NCI-H2171 treated with DMSO at 0.1 percent for 48 hours (cell line): ENCODE data around the gene TRABD2B.
A peak's percentile ranks its signal among the peaks of the same experiment; 100 is the strongest.

Experiments used
- DNase-seq: peaks from one replicate; lab custom pipeline; 2025; lab: John Stamatoyannopoulos, UW

The TRABD2B gene

GRCh38 chr1:47997289-47998200 lies at the start of gene TRABD2B:
Gene TRABD2B (minus strand): TSS chr1:47997385.
- DNase-seq: peak; percentile 54

GRCh38 chr1:48044311-48044710 lies 47.1 kb upstream of the TRABD2B start:
- no peak for DNase-seq

GRCh38 chr1:48043622-48044021 lies 46.4 kb upstream of the TRABD2B start:
- peak; percentile 40 for DNase-seq

- DNase-seq: no peak
These were observed 43.0 kb upstream of the TRABD2B start for GRCh38 chr1:48040154-48040553.

GRCh38 chr1:48039088-48040054 lies 42.2 kb upstream of the TRABD2B start:
- DNase-seq: peak; percentile 75

- DNase-seq: no peak
These were observed 41.1 kb upstream of the TRABD2B start for GRCh38 chr1:48038270-48038767.

GRCh38 chr1:48036710-48037355 lies 39.6 kb upstream of the TRABD2B start:
- DNase-seq: no peak

- no peak for DNase-seq
These were observed 38.4 kb upstream of the TRABD2B start for GRCh38 chr1:48035371-48036141.

- no peak for DNase-seq
These were observed 36.4 kb upstream of the TRABD2B start for GRCh38 chr1:48033495-48034045.

- DNase-seq: no peak
These were observed 34.5 kb upstream of the TRABD2B start for GRCh38 chr1:48031676-48032075.

GRCh38 chr1:48030696-48031365 lies 33.6 kb upstream of the TRABD2B start:
- DNase-seq: no peak

- DNase-seq: no peak
These were observed 33.0 kb upstream of the TRABD2B start for GRCh38 chr1:48030211-48030610.

GRCh38 chr1:48028218-48029069 lies 31.3 kb upstream of the TRABD2B start:
- DNase-seq: no peak

- no peak for DNase-seq
These were observed 30.3 kb upstream of the TRABD2B start for GRCh38 chr1:48027533-48027835.

GRCh38 chr1:48026701-48027532 lies 29.7 kb upstream of the TRABD2B start:
- DNase-seq: no peak

GRCh38 chr1:48026275-48026674 lies 29.1 kb upstream of the TRABD2B start:
- no peak for DNase-seq

GRCh38 chr1:48025076-48025475 lies 27.9 kb upstream of the TRABD2B start:
- no peak for DNase-seq

- no peak for DNase-seq
These were observed 26.3 kb upstream of the TRABD2B start for GRCh38 chr1:48023488-48023887.

GRCh38 chr1:48022306-48022705 lies 25.1 kb upstream of the TRABD2B start:
- no peak for DNase-seq
